T-helper 2 cell treated with Interferon-gamma antibody and Interleukin-4, amounts not matched to agents 100 ng/mL and 5 ng/mL, for 36 hours (primary cell): ENCODE data around the gene CNTROB. TPM values are rescaled to one million over a fixed set of nuclear protein-coding genes. Genes with fewer than 3 reads are reported as not detected.

Experiments used
- intact Hi-C: fragments of 100-400 bp; cut with micrococcal nuclease; formaldehyde crosslinking; loops from one replicate; pipeline ENCODE4 v1.15.1; 2023
- total RNA-seq: library from RNA; stranded (reverse); gene quantifications from 2 replicates; pipeline ENCODE4 v1.2.3, GENCODE V29; 2022

CNTROB gene, protein sequence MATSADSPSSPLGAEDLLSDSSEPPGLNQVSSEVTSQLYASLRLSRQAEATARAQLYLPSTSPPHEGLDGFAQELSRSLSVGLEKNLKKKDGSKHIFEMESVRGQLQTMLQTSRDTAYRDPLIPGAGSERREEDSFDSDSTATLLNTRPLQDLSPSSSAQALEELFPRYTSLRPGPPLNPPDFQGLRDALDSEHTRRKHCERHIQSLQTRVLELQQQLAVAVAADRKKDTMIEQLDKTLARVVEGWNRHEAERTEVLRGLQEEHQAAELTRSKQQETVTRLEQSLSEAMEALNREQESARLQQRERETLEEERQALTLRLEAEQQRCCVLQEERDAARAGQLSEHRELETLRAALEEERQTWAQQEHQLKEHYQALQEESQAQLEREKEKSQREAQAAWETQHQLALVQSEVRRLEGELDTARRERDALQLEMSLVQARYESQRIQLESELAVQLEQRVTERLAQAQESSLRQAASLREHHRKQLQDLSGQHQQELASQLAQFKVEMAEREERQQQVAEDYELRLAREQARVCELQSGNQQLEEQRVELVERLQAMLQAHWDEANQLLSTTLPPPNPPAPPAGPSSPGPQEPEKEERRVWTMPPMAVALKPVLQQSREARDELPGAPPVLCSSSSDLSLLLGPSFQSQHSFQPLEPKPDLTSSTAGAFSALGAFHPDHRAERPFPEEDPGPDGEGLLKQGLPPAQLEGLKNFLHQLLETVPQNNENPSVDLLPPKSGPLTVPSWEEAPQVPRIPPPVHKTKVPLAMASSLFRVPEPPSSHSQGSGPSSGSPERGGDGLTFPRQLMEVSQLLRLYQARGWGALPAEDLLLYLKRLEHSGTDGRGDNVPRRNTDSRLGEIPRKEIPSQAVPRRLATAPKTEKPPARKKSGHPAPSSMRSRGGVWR
- 54.4 and 58.1 TPM in 2 replicates for total RNA-seq

DNA sequence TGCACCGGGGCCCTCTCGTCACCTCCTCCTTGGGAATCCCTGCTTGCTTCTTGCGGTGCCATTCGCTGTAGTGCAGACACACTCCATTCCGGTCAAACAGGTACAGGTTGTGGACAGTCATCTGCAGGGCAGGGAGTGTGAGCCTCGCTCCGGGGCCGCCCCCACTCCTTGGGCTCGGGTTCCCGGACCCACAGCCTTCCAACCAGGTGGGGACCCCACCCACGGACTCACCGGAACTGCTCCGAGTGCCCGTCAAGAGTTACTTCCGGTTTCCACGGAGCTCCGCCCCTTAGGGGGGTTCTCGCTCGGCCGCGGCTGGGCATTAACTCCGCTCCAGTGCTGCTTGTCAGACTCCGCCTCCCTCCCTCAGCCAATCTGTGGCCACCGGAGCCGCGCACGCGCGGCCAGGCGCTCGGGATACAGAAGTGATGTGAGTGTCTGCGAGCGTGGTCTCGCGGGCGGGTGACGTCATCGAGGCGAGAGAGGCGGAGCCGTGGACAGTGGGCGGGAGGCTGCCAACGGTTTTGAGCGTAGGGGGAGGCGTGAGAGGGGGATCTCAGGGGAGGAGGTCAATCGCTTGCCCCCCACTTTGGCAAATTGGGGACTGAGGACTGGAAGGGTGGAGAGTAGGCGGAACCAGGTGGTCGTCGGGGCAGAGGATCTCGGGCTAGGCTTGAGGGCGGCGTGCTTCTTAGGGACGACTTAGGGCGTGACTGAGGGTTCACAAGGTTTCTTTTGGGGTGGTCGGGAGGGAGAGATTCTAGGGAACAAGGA is at the start of gene CNTROB, which contains the start of gene TRAPPC1:
Gene CNTROB (plus strand): TSS at position 498 of the 774 bp plus-strand sequence. CDS start 874 bp downstream, outside the sequence.
Gene TRAPPC1 (minus strand): TSS at position 238 of the 774 bp plus-strand sequence. CDS start 117 bp downstream, at position 121.
- intact Hi-C loops: loop anchor here (1.0 to 5.0 kb wide), 7 partner anchors 17 to 97 kb away; partner anchors contain the start of gene NAA38

DNA sequence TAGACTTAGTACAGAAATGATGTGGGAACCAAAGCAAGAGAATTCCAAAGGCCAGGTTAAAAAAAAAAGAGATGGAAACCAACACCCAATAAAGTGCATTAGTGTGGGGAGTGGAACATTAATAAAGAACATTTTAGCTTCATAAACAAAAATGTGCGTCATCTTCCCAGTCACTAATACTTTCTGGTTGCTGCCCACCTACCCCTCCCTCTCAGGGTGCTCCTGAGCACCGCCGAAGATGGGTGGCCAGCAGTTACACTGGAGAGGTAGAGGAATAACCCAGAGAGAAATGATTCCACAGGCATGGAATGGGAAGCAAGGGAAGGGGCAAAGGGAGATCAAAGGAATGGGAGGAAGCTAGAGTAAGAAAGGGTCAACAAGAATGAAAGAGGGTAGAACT is 49.4 kb upstream of the CNTROB start:
- intact Hi-C loops: loop anchor here (10.0 kb wide), 2 partner anchors 242 to 272 kb away; partner anchors contain the start of genes HES7 and PER1

DNA sequence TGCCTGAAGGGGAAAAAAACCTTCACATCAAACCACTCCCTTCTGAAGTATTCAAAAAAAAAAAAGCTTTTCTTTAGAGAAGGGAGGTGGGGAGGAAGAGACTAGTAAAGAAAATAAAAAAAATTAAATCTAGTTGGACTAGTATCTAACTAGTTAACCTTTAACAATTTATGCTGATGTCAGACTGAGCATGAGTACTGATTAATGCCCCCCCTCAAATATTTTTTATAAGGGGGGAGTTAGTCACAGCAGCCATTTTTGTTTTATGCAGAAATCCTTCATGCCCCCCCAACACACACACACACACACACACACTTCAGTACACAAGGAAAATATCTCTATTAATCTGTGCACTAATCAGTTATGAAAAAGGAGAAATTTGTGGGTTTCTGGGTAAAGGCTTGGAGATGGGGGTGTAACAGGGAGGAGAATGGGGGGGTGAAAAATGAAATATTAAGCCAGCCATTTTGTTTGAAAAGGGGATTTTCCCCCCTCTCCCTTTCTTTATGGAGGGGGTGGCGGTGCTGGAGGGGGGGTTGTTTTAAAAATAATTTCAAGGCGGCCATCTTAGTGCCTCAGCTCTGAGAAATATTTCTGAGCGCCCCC is 48.1 kb upstream of the CNTROB start:
- intact Hi-C loops: loop anchor here (10.0 kb wide), 2 partner anchors 241 to 271 kb away; partner anchors contain the start of genes HES7 and PER1

DNA sequence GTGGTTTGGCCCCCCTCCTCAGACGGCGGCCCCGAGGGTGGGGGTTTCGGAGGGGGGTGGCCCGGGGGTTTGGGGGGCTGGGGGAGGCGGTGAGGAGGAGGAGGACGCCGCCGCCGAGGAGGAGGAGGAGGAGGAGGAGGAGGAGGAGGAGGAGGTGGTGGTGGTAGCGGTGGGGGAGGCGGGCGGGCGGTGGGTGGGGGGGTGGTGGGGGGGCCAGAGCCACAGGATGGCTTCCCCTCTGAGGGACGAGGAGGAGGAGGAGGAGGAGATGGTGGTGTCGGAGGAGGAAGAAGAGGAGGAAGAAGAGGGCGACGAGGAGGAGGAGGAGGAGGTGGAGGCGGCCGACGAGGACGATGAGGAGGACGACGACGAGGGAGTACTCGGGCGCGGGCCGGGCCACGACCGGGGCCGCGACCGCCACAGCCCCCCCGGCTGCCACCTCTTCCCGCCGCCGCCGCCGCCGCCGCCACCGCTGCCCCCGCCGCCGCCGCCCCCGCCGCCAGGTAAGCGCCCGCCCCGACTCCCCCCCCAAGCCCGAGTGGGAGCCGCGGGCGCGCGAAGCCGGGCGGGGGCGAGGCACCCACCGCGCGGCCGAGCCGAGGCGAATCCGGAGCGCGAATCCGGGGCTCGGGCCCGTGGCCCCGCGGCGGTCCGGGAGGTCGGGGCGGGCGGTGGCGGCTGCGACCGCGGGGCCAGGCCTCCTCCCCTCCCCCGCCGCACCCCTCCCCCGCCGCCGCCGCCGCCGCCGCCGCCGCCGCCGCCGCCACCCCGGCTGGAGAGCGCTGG is 47.2 kb upstream of the CNTROB start:
- intact Hi-C loops: loop anchor here (10.0 kb wide), 2 partner anchors 240 to 270 kb away; partner anchors contain the start of genes HES7 and PER1

DNA sequence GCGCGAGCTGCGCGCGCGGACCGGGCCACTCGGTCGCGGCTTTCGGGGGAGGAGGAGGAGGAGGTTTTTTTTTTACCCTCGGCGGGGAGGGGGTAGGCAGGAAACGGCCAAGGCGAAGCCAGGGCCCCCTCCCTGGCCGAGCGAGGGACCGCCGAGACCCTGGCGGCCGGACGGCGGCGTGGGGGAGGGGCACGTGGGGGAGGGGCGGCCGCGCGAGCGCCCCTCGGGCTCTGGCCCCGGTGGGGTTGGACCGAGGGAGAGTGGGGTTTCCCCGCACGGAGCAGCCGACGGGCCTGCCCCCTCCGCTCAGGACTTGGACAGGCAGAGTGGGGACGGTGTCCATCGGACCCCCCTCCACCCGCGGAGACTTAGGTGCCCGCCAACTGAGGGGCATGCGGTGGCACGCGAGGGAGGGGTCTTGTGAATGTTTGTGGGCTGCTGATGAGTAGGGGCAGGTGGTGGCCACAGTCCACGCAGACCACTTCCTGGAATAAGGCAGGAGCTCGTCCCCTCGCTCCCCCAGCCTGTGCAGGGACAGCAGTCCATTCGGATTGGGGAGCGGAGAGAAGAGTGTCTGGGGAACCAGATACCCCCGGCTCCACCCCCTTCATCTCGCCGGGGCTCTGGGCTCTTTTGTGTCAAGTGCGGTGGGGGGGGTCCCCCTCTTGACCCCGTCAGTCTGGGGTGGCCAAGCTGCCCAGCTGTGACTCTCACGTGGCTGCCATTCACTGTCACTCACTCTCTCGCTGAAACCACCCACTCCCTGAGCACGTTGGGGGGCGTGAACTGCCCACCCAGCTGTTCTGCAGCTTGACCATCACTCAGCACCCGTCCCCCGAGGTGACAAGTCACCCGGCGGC is 46.4 kb upstream of the CNTROB start:
- intact Hi-C loops: loop anchor here (2.0 to 10.0 kb wide), 4 partner anchors 41 to 579 kb away; partner anchors contain the start of genes EIF5A, HES7 and PER1

DNA sequence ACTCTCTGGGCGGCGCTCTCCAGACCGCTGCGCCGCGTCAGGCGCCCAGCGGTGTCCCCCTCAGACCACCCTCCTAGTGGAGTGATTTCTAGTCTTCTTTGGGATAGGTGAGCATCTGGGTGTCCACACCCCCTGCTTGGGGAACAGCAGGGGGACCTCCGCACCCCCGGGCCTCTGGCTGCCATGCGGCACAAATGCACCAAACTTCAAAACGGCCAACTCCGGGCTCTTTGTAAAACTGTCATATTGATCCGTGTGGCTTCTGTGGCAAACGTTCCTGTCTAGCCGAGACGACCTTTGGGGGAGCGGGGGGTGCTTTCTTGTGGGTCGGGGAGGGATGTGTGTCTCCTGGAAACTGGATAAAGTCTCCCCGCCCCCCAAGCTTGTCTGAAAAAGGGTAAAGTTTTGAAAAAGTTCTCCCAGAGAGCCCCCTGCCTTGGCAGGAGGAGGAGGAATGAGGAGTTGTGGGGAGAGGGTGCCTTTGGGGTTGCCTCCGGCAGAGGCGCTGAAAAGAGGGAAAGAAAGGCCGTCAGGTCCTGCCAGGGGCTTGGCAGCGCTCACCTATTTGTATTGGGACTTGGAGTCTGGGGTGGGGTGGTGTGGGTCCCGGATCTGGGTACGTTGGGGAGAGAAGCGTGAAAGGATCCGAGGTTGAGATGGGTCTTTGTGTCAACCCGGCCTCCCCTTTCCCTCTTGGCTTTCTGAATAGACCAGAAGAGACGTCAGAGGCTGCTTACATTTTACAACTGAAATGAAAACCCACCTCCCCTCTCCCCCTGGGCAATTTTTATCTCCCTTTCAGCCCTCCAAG is 45.6 kb upstream of the CNTROB start:
- intact Hi-C loops: loop anchor here (1.0 to 10.0 kb wide), 9 partner anchors 23 to 580 kb away; partner anchors contain the start of genes CNTROB, EIF5A, HES7 and NAA38

DNA sequence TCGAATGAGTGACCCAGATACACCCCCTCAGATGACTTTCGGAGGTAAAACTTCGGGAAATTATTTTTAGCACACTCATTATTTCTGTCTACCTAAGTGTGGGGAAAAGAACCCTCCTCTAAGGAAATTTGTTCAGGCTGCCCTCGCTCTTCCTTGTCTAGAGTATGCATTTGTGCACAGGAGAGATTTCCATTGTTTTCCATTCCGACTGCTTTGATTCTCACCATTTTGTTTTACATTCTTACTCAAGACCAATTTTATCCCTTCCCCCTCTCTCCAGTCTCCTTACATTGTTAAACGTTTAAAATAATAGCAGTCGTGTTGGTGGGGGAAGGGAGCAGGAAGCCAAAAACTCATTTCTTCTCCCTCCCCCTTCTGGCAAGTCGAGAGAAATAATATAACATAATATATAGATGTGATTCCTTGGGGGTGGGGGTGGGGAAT is 44.9 kb upstream of the CNTROB start:
- intact Hi-C loops: loop anchor here (1.0 to 10.0 kb wide), 9 partner anchors 24 to 580 kb away; partner anchors contain the start of genes CNTROB, EIF5A, HES7 and NAA38

DNA sequence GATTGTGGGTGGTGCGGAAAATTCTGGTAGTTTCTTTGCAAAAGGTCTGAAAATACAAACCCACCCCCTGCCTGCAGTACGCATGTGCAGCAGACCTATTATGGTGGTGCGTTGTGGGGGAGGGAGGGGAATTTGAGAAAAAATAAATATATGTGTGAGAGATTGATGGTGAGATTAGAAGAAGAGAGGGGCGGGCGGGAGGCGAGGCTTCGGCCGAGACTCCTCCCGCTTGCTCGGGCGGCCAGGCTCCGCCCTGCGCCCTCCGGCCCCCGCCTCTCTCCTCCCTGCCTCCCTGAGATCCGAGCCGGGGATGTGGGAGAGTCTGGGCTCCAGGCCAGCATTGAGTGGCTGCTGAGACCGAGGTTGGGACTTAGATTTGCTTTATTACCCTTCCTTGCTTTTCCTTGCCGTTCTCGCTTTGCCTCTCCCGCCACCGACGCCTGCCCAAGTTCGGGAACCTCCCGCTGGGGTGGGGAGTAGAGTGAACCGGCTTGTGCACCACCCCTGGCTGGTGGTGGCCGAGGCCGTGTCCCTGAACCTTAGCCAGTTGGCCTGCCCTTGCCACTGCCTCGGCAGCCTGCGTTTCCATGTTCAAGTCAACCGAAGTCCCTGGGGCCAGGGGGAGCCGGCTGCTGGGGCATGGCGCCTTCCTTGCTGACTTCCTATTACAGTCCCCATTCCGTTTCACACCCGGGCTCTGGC is 44.4 kb upstream of the CNTROB start:
- intact Hi-C loops: loop anchor here (1.0 to 10.0 kb wide), 9 partner anchors 24 to 581 kb away; partner anchors contain the start of genes CNTROB, EIF5A, HES7 and NAA38

DNA sequence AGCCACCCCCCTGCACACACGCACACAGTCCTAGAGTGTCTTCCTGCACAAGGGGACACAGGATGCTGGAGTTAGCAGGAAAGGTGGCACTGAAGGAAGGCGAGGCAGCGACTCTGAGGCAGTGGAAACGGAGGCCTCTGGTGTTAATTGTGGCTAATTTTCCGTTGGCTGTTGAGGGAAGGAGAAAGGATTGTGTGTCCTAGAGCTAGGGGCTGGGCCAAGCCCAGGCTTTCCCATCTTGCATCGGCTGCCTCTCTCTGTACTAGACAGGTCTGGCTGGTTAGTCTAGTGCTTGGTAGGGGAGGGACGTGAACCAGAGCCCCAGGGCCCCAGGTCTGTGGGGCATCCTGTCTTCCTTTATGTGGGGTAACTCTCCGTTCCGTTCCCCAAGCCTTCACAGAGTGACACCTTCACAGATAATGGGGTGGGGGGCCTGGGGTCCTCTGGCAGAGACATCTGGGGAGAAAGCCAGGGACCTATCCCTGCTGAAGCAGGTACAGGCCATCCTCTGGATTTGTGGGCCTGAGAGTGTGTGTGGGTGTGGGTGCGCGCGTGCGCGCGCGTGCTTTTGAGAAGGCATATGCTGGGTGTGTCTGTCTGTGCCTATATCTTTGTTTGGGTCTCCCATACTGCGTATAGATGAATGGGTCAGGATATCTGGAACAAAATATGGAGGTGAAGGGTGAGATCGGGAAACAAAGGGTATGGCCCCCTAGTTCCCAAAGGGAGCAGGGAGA is 43.7 kb upstream of the CNTROB start, which contains the start of gene CHD3:
Gene CHD3 (plus strand): TSS at position 606 of the 737 bp plus-strand sequence. CDS start 212 bp downstream, outside the sequence.
- intact Hi-C loops: loop anchor here (10.0 kb wide), 2 partner anchors 236 to 266 kb away; partner anchors contain the start of genes HES7 and PER1

DNA sequence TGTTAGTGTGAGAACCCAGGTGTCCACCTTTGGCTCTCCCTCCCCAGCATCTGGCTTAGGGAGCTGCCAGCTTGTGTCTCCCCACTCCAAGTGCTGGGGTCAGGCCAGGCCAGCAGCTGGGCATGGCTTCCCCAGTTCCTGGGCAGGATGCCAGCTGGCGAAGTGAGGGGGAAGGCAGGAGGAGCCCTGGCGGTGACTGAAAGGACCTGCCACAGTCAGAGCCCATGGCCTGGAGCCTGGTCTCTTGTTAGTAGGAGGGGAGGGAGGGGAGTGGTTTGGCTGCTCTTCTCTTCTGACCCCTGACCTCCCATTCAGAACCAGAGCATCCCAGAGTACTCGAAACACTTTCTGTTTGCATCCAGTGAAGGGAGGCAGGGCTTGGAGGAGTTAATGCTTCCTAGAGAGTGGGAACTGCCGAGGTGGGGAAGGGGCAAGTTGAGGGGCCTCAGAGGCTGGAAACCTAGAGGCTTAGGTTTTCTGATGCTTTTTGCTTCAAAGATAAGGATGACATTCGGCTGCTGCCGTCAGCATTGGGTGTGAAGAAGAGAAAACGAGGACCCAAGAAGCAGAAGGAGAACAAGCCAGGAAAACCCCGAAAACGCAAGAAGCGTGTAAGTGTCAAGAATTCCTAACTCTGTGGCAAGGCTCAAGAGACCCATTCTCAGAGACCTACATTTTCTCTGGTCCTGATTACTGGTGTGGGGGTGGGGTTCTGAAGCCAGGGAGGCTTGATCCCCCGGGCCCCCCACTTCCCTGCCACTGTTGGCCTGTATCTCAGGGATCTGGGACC is 42.6 kb upstream of the CNTROB start:
- intact Hi-C loops: loop anchor here (10.0 kb wide), 2 partner anchors 235 to 265 kb away; partner anchors contain the start of genes HES7 and PER1

DNA sequence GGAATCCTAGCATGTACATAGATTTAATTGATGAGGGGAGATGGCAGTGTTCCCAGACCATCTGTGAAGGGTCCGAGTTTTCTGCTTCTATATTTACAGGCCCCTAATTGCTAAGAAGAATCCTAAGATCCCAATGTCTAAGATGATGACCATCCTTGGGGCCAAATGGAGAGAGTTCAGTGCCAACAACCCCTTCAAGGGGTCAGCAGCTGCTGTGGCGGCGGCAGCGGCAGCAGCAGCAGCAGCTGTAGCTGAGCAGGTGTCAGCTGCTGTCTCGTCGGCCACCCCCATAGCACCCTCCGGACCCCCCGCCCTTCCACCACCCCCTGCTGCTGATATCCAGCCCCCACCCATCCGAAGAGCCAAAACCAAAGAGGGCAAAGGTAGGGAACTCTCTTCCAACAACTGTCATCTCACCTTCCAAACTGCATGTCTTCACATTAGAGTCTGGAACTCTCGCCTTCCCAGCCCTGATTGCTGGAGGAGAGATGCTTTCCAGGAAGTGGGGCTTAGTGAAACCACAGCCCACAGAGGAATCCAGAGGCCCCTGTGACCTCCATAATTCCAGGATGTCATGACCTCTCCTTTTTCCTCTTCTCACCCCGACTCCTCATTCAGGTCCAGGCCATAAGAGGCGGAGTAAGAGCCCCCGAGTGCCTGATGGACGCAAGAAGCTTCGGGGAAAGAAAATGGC is 38.7 kb upstream of the CNTROB start:
- intact Hi-C loops: no loop called here

DNA sequence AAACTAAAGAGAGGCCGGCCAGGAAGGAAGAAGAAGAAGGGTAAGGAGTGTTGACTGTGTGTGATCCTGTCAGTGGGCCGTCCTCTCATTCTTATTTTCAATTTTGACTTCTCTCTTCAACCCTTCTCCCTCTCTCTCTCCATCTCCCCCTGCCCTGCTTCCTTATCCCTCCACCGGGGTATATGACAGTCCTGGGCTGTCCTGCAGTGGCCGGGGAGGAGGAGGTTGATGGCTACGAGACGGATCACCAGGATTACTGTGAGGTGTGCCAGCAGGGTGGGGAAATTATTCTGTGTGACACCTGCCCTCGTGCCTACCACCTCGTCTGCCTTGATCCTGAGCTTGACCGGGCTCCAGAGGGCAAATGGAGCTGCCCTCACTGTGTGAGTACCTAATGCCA is 37.8 kb upstream of the CNTROB start:
- intact Hi-C loops: no loop called here

DNA sequence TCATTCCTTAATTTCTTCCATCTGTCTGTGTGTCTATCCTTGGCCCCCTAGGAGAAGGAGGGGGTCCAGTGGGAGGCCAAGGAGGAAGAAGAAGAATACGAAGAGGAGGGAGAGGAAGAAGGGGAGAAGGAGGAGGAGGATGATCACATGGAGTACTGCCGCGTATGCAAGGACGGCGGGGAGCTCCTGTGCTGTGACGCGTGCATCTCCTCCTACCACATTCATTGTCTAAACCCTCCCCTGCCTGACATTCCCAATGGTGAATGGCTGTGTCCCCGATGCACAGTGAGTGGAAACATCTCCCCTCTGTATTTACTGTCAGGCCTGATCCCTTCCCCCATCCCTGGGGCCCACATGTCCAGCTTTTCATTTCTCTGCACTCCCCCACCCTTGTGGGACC is 37.1 kb upstream of the CNTROB start:
- intact Hi-C loops: no loop called here

DNA sequence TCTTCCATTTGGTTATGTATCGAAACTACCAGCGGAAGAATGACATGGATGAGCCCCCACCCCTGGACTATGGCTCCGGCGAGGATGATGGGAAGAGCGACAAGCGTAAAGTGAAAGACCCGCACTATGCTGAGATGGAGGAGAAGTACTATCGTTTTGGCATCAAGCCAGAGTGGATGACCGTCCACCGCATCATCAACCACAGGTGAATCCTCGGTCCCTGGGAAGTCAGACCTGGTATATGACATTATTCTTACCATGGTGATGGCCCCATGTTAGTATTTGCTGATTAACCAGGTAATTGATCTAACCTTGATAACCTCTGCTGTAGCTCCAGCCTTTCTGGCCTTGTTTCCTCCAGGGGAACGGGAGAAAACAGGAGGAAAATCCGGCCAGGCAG is 34.9 kb upstream of the CNTROB start:
- intact Hi-C loops: no loop called here
